CD4-positive, CD25-positive, alpha-beta regulatory T cell (primary cell): Measurements from ENCODE around the gene AKTIP. TPM values are rescaled to one million over a fixed set of nuclear protein-coding genes. Genes with fewer than 3 reads are reported as not detected.
"Not testable (repeated sequence)": the region's sequence is repeated elsewhere in the genome, so short reads cannot be mapped to it uniquely, and the experiment has no call there.

Experiments
- ATAC-seq, 2 donors: fragments of 150-1000 bp; cut with Tn5 transposase; one replicate each; pipeline ENCODE4 v1.10.0; 2021; ENCODE audit warnings: low read depth in 2 of 2, moderate number of reproducible peaks in 2 of 2, moderate library complexity in 1 of 2
- DNase-seq, 3 donors: peaks; one replicate each; pipeline versions ENCODE4 v3.0.0 to v3.0.0-alpha.2; 2012 to 2022; ENCODE audit warnings: mixed read lengths in 1 of 3
- H3K27ac ChIP-seq: one replicate; pipeline ENCODE4 v1.7.0; 2013; ENCODE audit warnings: mild to moderate bottlenecking, low read length; ENCODE audit not compliant: insufficient read depth, poor library complexity, severe bottlenecking
- H3K27me3 ChIP-seq: one replicate; pipeline ENCODE4 v1.7.0; 2013; ENCODE audit warnings: low read length; ENCODE audit not compliant: control insufficient read depth, insufficient read depth
- H3K36me3 ChIP-seq: one replicate; pipeline ENCODE4 v1.7.0; 2013; ENCODE audit warnings: mild to moderate bottlenecking, low read length, moderate library complexity; ENCODE audit not compliant: control insufficient read depth, insufficient read depth
- H3K4me1 ChIP-seq: 2 replicates; pipeline ENCODE4 v1.7.0; 2013; ENCODE audit warnings: mild to moderate bottlenecking, low read length; ENCODE audit not compliant: insufficient read depth, control insufficient read depth, poor library complexity, severe bottlenecking
- H3K4me3 ChIP-seq: one replicate; pipeline ENCODE4 v1.7.0; 2013; ENCODE audit warnings: low read depth, mild to moderate bottlenecking, low read length, moderate library complexity
- H3K9me3 ChIP-seq, 2 experiments: 1 replicate in 1 of 2; 2 replicates in 1 of 2; pipeline ENCODE4 v1.7.0; 2013; ENCODE audit warnings: low read length in 2 of 2, mild to moderate bottlenecking in 1 of 2, moderate library complexity in 1 of 2; ENCODE audit not compliant: control insufficient read depth in 2 of 2
- H3K27ac Mint-ChIP-seq, 3 donors: one replicate each; pipeline ENCODE4 v1.8.0; 2020 to 2022; ENCODE audit warnings: mild to moderate bottlenecking in 3 of 3, mixed read lengths in 3 of 3, moderate library complexity in 2 of 3
- H3K27me3 Mint-ChIP-seq: one replicate; pipeline ENCODE4 v1.8.0; 2022; ENCODE audit warnings: mild to moderate bottlenecking, mixed read lengths
- H3K36me3 Mint-ChIP-seq: one replicate; pipeline ENCODE4 v1.8.0; 2020; ENCODE audit warnings: mixed read lengths
- H3K4me1 Mint-ChIP-seq, 4 donors: one replicate each; pipeline ENCODE4 v1.8.0; 2020 to 2022; ENCODE audit warnings: mixed read lengths in 4 of 4, mild to moderate bottlenecking in 1 of 4
- H3K4me3 Mint-ChIP-seq, 4 donors: one replicate each; pipeline ENCODE4 v1.8.0; 2020 to 2022; ENCODE audit warnings: mild to moderate bottlenecking in 4 of 4, mixed read lengths in 4 of 4, moderate library complexity in 3 of 4
- H3K9me3 Mint-ChIP-seq, 7 donors: one replicate each; pipeline ENCODE4 v1.8.0; 2020 to 2022; ENCODE audit warnings: mixed read lengths in 7 of 7, mild to moderate bottlenecking in 3 of 7, moderate library complexity in 2 of 7
- polyA plus RNA-seq, 4 donors: library from polyadenylated mRNA; unstranded; fragments of 300-500 nt; fragmentation: Illumina TruSeq; gene quantifications; one replicate each; pipeline ENCODE4 v1.2.3, GENCODE V29; 2021
- total RNA-seq: library from RNA; stranded (reverse); gene quantifications from one replicate; pipeline ENCODE4 v1.2.3, GENCODE V29; 2022

AKTIP gene
- total and polyA plus RNA-seq, 5 donors from 2014 or later: 60.0 to 109 (median 78.1) TPM

GRCh38 chr16:53539346-53539745 lies 36.3 kb upstream of the AKTIP start:
- peaks cover 27% of the 10 kb centered on the region for H3K4me1 ChIP-seq
- ATAC-seq, DNase-seq, H3K9me3 ChIP-seq, H3K27ac Mint-ChIP-seq, H3K27me3 ChIP-seq, H3K36me3 ChIP-seq, H3K9me3 Mint-ChIP-seq, H3K4me3 Mint-ChIP-seq, H3K36me3 Mint-ChIP-seq, H3K4me3 ChIP-seq, H3K27ac ChIP-seq, H3K27me3 Mint-ChIP-seq: not testable (repeated sequence)
- H3K4me1 Mint-ChIP-seq: peaks cover 11 to 51% (median 28%) of the 10 kb centered on the region in 4 donors

- peaks cover 28% of the 10 kb centered on the region for H3K4me1 ChIP-seq
- DNase-seq (peak in 1 of 3 donors; percentile 35), ATAC-seq (peak in 1 of 2 donors; percentile 48)
- no peaks in the 10 kb centered on the region for H3K9me3 Mint-ChIP-seq
- H3K27ac ChIP-seq: no peak overlapping the region
- H3K4me3 Mint-ChIP-seq: peak overlapping the region in 2 of 4 donors; percentile 35 to 53
- no peaks in the 10 kb centered on the region for H3K36me3 ChIP-seq
- no peaks in the 10 kb centered on the region for H3K9me3 ChIP-seq
- peak overlapping the region; percentile 64 to 85 (median 82) for H3K27ac Mint-ChIP-seq
- peak overlapping the region; percentile 34 for H3K4me3 ChIP-seq
- H3K36me3 Mint-ChIP-seq: no peaks in the 10 kb centered on the region
- H3K4me1 Mint-ChIP-seq: peaks cover 13 to 45% (median 30%) of the 10 kb centered on the region in 4 donors
- H3K27me3 ChIP-seq: no peaks in the 10 kb centered on the region
- H3K27me3 Mint-ChIP-seq: no peaks in the 10 kb centered on the region
These were observed 34.6 kb upstream of the AKTIP start for GRCh38 chr16:53537626-53538025.

DNA sequence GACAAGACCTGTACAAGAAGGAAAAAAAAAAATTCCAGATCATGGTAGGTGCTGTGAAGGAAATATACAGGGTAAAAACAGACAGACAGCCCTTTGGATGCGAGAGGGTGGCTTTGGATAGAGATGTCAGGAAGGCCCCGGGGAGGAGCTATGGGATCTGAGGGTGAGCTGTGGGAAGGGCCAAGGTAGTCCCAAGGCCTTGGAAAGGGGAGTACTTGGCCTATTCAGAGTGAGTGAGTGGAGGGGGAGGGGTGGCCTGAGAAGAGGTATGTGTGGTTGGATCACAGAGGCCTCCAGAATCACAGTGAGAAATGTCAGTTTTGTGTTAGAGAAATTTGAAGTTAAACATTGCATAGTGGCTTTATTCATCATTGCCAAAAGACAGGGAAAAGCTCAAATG lies 31.2 kb upstream of the AKTIP start:
- Histone ChIP-seq H3K36me3 (no peaks in the 10 kb centered on the region), H3K27ac (no peak overlapping the region), H3K27me3 (no peaks in the 10 kb centered on the region), H3K9me3 (no peaks in the 10 kb centered on the region), H3K4me1 (peaks cover 28% of the 10 kb centered on the region), H3K4me3 (no peak overlapping the region)
- H3K4me3 Mint-ChIP-seq: no peak overlapping the region
- no peaks in the 10 kb centered on the region for H3K36me3 Mint-ChIP-seq
- DNase-seq (no peak), ATAC-seq (no peak)
- peaks cover 13 to 42% (median 29%) of the 10 kb centered on the region in 4 donors for H3K4me1 Mint-ChIP-seq
- no peaks in the 10 kb centered on the region for H3K27me3 Mint-ChIP-seq
- no peaks in the 10 kb centered on the region for H3K9me3 Mint-ChIP-seq
- peak overlapping the region; percentile 23 to 84 (median 60) for H3K27ac Mint-ChIP-seq

DNA sequence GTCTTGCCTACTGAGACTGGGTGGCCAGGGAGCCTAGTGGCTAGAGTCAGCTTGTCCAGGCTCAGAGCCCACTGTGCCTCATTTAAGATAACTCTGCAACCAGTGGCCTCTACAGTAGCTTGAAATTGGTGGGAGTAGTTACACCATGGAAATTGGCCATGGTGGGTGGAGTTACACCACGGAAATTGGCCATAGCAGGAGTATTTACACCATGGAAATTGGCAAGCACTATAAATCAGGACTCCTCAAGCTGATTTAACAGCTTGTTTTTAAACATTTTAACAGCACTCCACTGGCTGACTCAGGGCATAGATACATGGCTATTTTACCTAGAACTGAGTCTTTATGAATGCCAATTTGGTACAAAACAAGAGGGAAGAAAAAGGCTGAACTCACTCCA lies 27.7 kb upstream of the AKTIP start:
- no peaks in the 10 kb centered on the region for H3K36me3 Mint-ChIP-seq
- H3K4me1 Mint-ChIP-seq: peaks cover 4 to 33% (median 16%) of the 10 kb centered on the region in 4 donors

DNA sequence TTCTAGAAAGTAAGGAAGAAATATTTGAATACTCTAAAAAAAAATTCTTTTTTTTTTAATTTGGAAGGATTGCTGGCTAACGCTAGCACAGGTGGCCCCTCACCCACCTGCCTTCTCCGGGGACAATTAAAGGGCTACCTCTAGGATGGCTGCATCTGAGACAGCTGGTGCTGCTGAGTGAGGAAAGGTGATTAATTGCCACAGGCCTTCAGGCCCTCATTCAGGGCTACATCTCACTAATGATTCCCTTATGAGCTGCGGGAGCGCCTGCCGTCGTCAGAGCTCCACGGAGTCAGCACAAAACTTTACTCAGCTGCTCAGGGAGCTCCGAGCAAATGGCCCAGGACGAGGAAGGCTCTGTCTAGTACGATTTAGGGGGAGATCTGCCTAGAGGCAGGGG lies 27.0 kb upstream of the AKTIP start:
- ATAC-seq (no peak), DNase-seq (no peak)
- Histone ChIP-seq H3K27ac (no peak overlapping the region), H3K4me1 (peaks cover 17% of the 10 kb centered on the region), H3K9me3 (no peaks in the 10 kb centered on the region), H3K4me3 (no peak overlapping the region), H3K36me3 (no peaks in the 10 kb centered on the region), H3K27me3 (no peaks in the 10 kb centered on the region)
- H3K9me3 Mint-ChIP-seq: peaks cover 0 to 2% (median 0%) of the 10 kb centered on the region in 7 donors
- H3K4me1 Mint-ChIP-seq: peaks cover 4 to 32% (median 14%) of the 10 kb centered on the region in 4 donors
- H3K27ac Mint-ChIP-seq: no peak overlapping the region
- H3K4me3 Mint-ChIP-seq: no peak overlapping the region
- H3K27me3 Mint-ChIP-seq: no peaks in the 10 kb centered on the region
- no peaks in the 10 kb centered on the region for H3K36me3 Mint-ChIP-seq

More for the DNA sequence above, 27.7 kb upstream of the AKTIP start:
- DNase-seq (no peak), ATAC-seq (no peak)
- Histone ChIP-seq H3K4me1 (peaks cover 17% of the 10 kb centered on the region), H3K27ac (no peak overlapping the region), H3K4me3 (no peak overlapping the region), H3K36me3 (no peaks in the 10 kb centered on the region), H3K27me3 (no peaks in the 10 kb centered on the region), H3K9me3 (no peaks in the 10 kb centered on the region)
- no peak overlapping the region for H3K4me3 Mint-ChIP-seq
- H3K27ac Mint-ChIP-seq: no peak overlapping the region
- peaks cover 0 to 2% (median 0%) of the 10 kb centered on the region in 7 donors for H3K9me3 Mint-ChIP-seq
- H3K27me3 Mint-ChIP-seq: no peaks in the 10 kb centered on the region

GRCh38 chr16:53529513-53529912 lies 26.5 kb upstream of the AKTIP start:
- peaks cover 4 to 27% (median 11%) of the 10 kb centered on the region in 4 donors for H3K4me1 Mint-ChIP-seq
- no peak for ATAC-seq
- Histone ChIP-seq H3K27ac (no peak overlapping the region), H3K4me1 (peaks cover 14% of the 10 kb centered on the region), H3K4me3 (no peak overlapping the region), H3K27me3 (no peaks in the 10 kb centered on the region), H3K9me3 (no peaks in the 10 kb centered on the region), H3K36me3 (no peaks in the 10 kb centered on the region)
- H3K4me3 Mint-ChIP-seq: no peak overlapping the region
- peaks cover 0 to 2% (median 0%) of the 10 kb centered on the region in 7 donors for H3K9me3 Mint-ChIP-seq
- DNase-seq: no peak
- H3K27ac Mint-ChIP-seq: no peak overlapping the region
- no peaks in the 10 kb centered on the region for H3K27me3 Mint-ChIP-seq
- no peaks in the 10 kb centered on the region for H3K36me3 Mint-ChIP-seq

GRCh38 chr16:53528797-53529196 lies 25.8 kb upstream of the AKTIP start:
- Mint-ChIP-seq H3K4me1 (peaks cover 0 to 22% (median 7%) of the 10 kb centered on the region in 4 donors), H3K36me3 (no peaks in the 10 kb centered on the region), H3K27me3 (no peaks in the 10 kb centered on the region), H3K27ac (no peak overlapping the region), H3K9me3 (peaks cover 0 to 2% (median 0%) of the 10 kb centered on the region in 7 donors), H3K4me3 (no peak overlapping the region)
- Histone ChIP-seq H3K36me3 (no peaks in the 10 kb centered on the region), H3K4me3 (no peak overlapping the region), H3K27ac (no peak overlapping the region), H3K27me3 (no peaks in the 10 kb centered on the region), H3K4me1 (peaks cover 10% of the 10 kb centered on the region), H3K9me3 (no peaks in the 10 kb centered on the region)
- no peak for ATAC-seq
- DNase-seq: no peak

- Histone ChIP-seq H3K36me3 (no peaks in the 10 kb centered on the region), H3K9me3 (no peaks in the 10 kb centered on the region), H3K4me3 (no peak overlapping the region), H3K27ac (no peak overlapping the region), H3K4me1 (peaks cover 28% of the 10 kb centered on the region), H3K27me3 (no peaks in the 10 kb centered on the region)
- peak overlapping the region in 1 of 4 donors; percentile 37 for H3K4me3 Mint-ChIP-seq
- H3K27ac Mint-ChIP-seq: no peak overlapping the region
- no peak for ATAC-seq
- peaks cover 4 to 32% (median 18%) of the 10 kb centered on the region in 4 donors for H3K4me1 Mint-ChIP-seq
- H3K9me3 Mint-ChIP-seq: peaks cover 0 to 2% (median 0%) of the 10 kb centered on the region in 7 donors
- H3K36me3 Mint-ChIP-seq: no peaks in the 10 kb centered on the region
- H3K27me3 Mint-ChIP-seq: no peaks in the 10 kb centered on the region
- DNase-seq: no peak
These were observed 21.1 kb upstream of the AKTIP start for GRCh38 chr16:53523971-53524548.
